HEK293 (cell line): Measurements from ENCODE around the gene STYK1.

Experiments used
- CTCF ChIA-PET: fragments of 350-600 bp; formaldehyde crosslinking; extraction: SDS; loops from one replicate; lab custom pipeline; 2021; ENCODE audit warnings: antibody characterized with exemption; lab: Yijun Ruan, JAX
- POLR2A ChIA-PET: fragments of 300-600 bp; formaldehyde crosslinking; extraction: SDS; loops from one replicate; lab custom pipeline; 2020; ENCODE audit warnings: antibody characterized with exemption, inconsistent platforms; lab: Yijun Ruan, JAX
- H3K27ac ChIP-seq: fragments of 200-500 bp; sonication (Bioruptor generic); 2 replicates; pipeline ENCODE4 v1.5.1; 2014; ENCODE audit warnings: low read depth, low read length, control low read depth, inconsistent platforms; ENCODE audit errors: extremely low read depth
- H3K36me3 ChIP-seq, 2 experiments: fragments of 200-500 bp in 1 of 2; sonication (Bioruptor generic) in 1 of 2; 1 replicate in 1 of 2; 2 replicates in 1 of 2; pipeline ENCODE4 v1.5.1; 2014 to 2017; ENCODE audit warnings: inconsistent platforms in 2 of 2, low read length in 2 of 2; ENCODE audit not compliant: control insufficient read depth in 2 of 2, insufficient read depth in 1 of 2
- H3K4me1 ChIP-seq: fragments of 200-500 bp; sonication (Bioruptor generic); 2 replicates; pipeline ENCODE4 v1.5.1; 2014; ENCODE audit warnings: mild to moderate bottlenecking, low read length, inconsistent platforms; ENCODE audit not compliant: control insufficient read depth, insufficient read depth
- H3K4me3 ChIP-seq: 2 replicates; pipeline ENCODE4 v1.5.1; 2011; ENCODE audit warnings: low read depth, mild to moderate bottlenecking, control low read depth, low read length, moderate library complexity
- H3K9me3 ChIP-seq: fragments of 200-500 bp; sonication (Bioruptor generic); 2 replicates; pipeline ENCODE4 v1.5.1; 2014; ENCODE audit warnings: low read depth, low read length, inconsistent platforms; ENCODE audit not compliant: control insufficient read depth, insufficient read depth
- MEIS1 ChIP-seq: sonication (generic); formaldehyde crosslinking; IDR thresholded peaks from 2 replicates; pipeline ENCODE4 v1.8.1; 2022; ENCODE audit warnings: missing genetic modification reagents, mild to moderate bottlenecking, borderline replicate concordance
- OVOL3 ChIP-seq: fragments of 450-650 bp; formaldehyde crosslinking; IDR thresholded peaks from 2 replicates; pipeline ENCODE4 v1.5.1; 2016; ENCODE audit warnings: missing biosample characterization, missing genetic modification characterization
- TCF7L2 ChIP-seq: IDR thresholded peaks from 2 replicates; pipeline ENCODE4 v1.6.1; 2011; ENCODE audit warnings: low read depth, mild to moderate bottlenecking, inconsistent platforms, low read length, moderate library complexity, borderline replicate concordance
- ZBTB17 ChIP-seq: fragments of 450-650 bp; formaldehyde crosslinking; IDR thresholded peaks from 2 replicates; pipeline ENCODE4 v1.5.1; 2016; ENCODE audit warnings: missing biosample characterization, missing genetic modification characterization
- ZFP37 ChIP-seq: fragments of 450-650 bp; formaldehyde crosslinking; IDR thresholded peaks from 2 replicates; pipeline ENCODE4 v1.5.1; 2016; ENCODE audit warnings: missing biosample characterization, missing genetic modification characterization
- ZNF114 ChIP-seq: fragments of 450-650 bp; formaldehyde crosslinking; IDR thresholded peaks from 2 replicates; pipeline ENCODE4 v1.5.0; 2017; ENCODE audit warnings: missing biosample characterization, missing genetic modification characterization
- ZNF121 ChIP-seq: fragments of 450-650 bp; formaldehyde crosslinking; IDR thresholded peaks from 2 replicates; pipeline ENCODE4 v1.5.1; 2016; ENCODE audit warnings: missing biosample characterization, missing genetic modification characterization
- ZNF16 ChIP-seq: fragments of 450-650 bp; formaldehyde crosslinking; IDR thresholded peaks from 2 replicates; pipeline ENCODE4 v1.5.1; 2016; ENCODE audit warnings: low read depth, missing biosample characterization, missing genetic modification characterization
- ZNF302 ChIP-seq: fragments of 450-650 bp; formaldehyde crosslinking; IDR thresholded peaks from 2 replicates; pipeline ENCODE4 v1.5.1; 2016; ENCODE audit warnings: missing biosample characterization, missing genetic modification characterization, low read depth
- ZNF335 ChIP-seq: fragments of 450-650 bp; formaldehyde crosslinking; conservative IDR thresholded peaks from 2 replicates; pipeline ENCODE4 v1.5.1; 2016; ENCODE audit warnings: missing biosample characterization, missing genetic modification characterization
- ZNF391 ChIP-seq: fragments of 450-650 bp; formaldehyde crosslinking; IDR thresholded peaks from 2 replicates; pipeline ENCODE4 v1.5.1; 2016; ENCODE audit warnings: low read depth, missing biosample characterization, missing genetic modification characterization, borderline replicate concordance
- ZNF501 ChIP-seq: fragments of 450-650 bp; formaldehyde crosslinking; IDR thresholded peaks from 2 replicates; pipeline ENCODE4 v1.5.1; 2016; ENCODE audit warnings: missing biosample characterization, missing genetic modification characterization
- ZNF623 ChIP-seq: fragments of 450-650 bp; formaldehyde crosslinking; IDR thresholded peaks from 2 replicates; pipeline ENCODE4 v1.5.1; 2016; ENCODE audit warnings: missing biosample characterization, missing genetic modification characterization
- ZNF670 ChIP-seq: fragments of 450-650 bp; formaldehyde crosslinking; IDR thresholded peaks from 2 replicates; pipeline ENCODE4 v1.5.1; 2016; ENCODE audit warnings: missing biosample characterization, missing genetic modification characterization, low read depth
- ZNF677 ChIP-seq: fragments of 450-650 bp; IDR thresholded peaks from 2 replicates; pipeline ENCODE4 v1.5.0; 2018; ENCODE audit warnings: missing biosample characterization, mild to moderate bottlenecking, missing genetic modification characterization, moderate library complexity
- ZNF701 ChIP-seq: fragments of 450-650 bp; formaldehyde crosslinking; IDR thresholded peaks from 2 replicates; pipeline ENCODE4 v1.5.1; 2016; ENCODE audit warnings: missing biosample characterization, missing genetic modification characterization
- ZNF747 ChIP-seq: fragments of 450-650 bp; formaldehyde crosslinking; IDR thresholded peaks from 2 replicates; pipeline ENCODE4 v1.5.1; 2016; ENCODE audit warnings: missing biosample characterization, missing genetic modification characterization
- ZNF785 ChIP-seq: fragments of 450-650 bp; formaldehyde crosslinking; IDR thresholded peaks from 2 replicates; pipeline ENCODE4 v1.5.1; 2016; ENCODE audit warnings: missing biosample characterization, missing genetic modification characterization
- ZNF792 ChIP-seq: fragments of 450-650 bp; formaldehyde crosslinking; IDR thresholded peaks from 2 replicates; pipeline ENCODE4 v1.5.1; 2016; ENCODE audit warnings: missing biosample characterization, missing genetic modification characterization
- TF ChIP-seq, protein P1 (sequence below): fragments of 450-650 bp; formaldehyde crosslinking; IDR thresholded peaks from 2 replicates; pipeline ENCODE4; 2016; ENCODE audit warnings: missing biosample characterization, missing genetic modification characterization
- TF ChIP-seq, protein P2 (sequence below): fragments of 450-650 bp; formaldehyde crosslinking; IDR thresholded peaks from 2 replicates; pipeline ENCODE4 v1.5.1; 2016; ENCODE audit warnings: missing biosample characterization, missing genetic modification characterization
- TF ChIP-seq, protein P3 (sequence below): sonication (generic); formaldehyde crosslinking; IDR thresholded peaks from 2 replicates; pipeline ENCODE4 v1.8.1; 2022; ENCODE audit warnings: mild to moderate bottlenecking, moderate library complexity, missing genetic modification reagents
- TF ChIP-seq, protein P4 (sequence below): fragments of 450-650 bp; formaldehyde crosslinking; IDR thresholded peaks from 2 replicates; pipeline ENCODE4 v1.5.1; 2016; ENCODE audit warnings: missing biosample characterization, missing genetic modification characterization

STYK1 gene

DNA sequence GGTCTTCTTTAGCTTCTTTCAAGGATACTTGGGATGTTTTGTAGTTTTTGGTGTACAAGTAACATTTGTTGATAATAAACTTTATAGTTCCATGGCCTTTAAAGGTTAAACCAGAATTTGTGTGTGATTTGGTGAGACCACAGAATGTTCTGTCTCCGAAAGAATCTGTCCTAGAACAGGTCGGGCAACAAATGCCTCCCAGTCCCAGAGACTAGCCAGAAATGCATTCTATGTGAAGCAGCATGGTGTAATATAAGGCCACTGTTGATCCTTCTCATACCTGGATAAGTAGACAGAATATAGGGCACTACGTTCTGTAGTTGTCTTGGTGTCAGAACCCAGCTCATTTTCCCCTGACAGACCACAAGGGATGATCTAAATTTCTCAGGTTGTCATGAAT lies 10.0 kb downstream of the STYK1 start:
- H3K27ac ChIP-seq = no peak overlapping the region
- CTCF ChIA-PET = no interaction called here
- no peak overlapping the region for H3K4me3 ChIP-seq
- TF ChIP-seq, protein P1, sequence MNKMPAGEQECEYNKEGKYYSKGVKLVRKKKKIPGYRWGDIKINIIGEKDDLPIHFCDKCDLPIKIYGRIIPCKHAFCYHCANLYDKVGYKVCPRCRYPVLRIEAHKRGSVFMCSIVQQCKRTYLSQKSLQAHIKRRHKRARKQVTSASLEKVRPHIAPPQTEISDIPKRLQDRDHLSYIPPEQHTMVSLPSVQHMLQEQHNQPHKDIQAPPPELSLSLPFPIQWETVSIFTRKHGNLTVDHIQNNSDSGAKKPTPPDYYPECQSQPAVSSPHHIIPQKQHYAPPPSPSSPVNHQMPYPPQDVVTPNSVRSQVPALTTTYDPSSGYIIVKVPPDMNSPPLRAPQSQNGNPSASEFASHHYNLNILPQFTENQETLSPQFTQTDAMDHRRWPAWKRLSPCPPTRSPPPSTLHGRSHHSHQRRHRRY (tag by site-specific recombination) = no peak
- TF ChIP-seq ZNF391 (no peak), ZBTB17 (no peak), ZNF701 (tag by site-specific recombination) (no peak), ZNF792 (tag by site-specific recombination) (no peak)
- POLR2A ChIA-PET = no interaction called here
- no peaks in the 10 kb centered on the region for H3K9me3 ChIP-seq
- no peaks in the 10 kb centered on the region for H3K36me3 ChIP-seq
- H3K4me1 ChIP-seq = no peaks in the 10 kb centered on the region

DNA sequence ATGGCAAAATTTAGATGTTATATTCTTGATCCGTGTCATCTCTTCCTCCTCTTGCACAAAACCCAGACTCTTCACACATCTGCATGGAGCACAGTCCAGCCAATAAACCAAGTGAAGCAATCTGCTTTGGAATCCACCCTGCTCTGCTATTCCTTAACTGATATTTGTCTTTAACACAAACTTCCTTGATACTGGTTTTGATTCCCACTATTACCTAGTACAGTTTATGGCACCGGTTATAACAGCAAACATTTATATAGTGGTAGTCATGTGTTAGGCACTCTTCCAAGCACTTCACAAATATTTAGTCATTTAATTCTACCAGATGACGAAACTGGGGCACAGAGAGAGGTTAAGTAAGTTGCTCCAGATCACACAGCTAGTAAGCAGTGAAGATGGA lies 12.5 kb downstream of the STYK1 start:
- H3K4me3 ChIP-seq = no peak overlapping the region
- ChIA-PET POLR2A (no interaction called here), CTCF (interaction anchor here (0.6 kb wide), 1 partner anchor 536 kb away, joined by 3 read pairs; no protein-coding TSS in a partner anchor)
- H3K27ac ChIP-seq = no peak overlapping the region
- TF ChIP-seq ZNF335 (tag by site-specific recombination) = no peak
- TF ChIP-seq, protein P2, sequence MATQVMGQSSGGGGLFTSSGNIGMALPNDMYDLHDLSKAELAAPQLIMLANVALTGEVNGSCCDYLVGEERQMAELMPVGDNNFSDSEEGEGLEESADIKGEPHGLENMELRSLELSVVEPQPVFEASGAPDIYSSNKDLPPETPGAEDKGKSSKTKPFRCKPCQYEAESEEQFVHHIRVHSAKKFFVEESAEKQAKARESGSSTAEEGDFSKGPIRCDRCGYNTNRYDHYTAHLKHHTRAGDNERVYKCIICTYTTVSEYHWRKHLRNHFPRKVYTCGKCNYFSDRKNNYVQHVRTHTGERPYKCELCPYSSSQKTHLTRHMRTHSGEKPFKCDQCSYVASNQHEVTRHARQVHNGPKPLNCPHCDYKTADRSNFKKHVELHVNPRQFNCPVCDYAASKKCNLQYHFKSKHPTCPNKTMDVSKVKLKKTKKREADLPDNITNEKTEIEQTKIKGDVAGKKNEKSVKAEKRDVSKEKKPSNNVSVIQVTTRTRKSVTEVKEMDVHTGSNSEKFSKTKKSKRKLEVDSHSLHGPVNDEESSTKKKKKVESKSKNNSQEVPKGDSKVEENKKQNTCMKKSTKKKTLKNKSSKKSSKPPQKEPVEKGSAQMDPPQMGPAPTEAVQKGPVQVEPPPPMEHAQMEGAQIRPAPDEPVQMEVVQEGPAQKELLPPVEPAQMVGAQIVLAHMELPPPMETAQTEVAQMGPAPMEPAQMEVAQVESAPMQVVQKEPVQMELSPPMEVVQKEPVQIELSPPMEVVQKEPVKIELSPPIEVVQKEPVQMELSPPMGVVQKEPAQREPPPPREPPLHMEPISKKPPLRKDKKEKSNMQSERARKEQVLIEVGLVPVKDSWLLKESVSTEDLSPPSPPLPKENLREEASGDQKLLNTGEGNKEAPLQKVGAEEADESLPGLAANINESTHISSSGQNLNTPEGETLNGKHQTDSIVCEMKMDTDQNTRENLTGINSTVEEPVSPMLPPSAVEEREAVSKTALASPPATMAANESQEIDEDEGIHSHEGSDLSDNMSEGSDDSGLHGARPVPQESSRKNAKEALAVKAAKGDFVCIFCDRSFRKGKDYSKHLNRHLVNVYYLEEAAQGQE (tag by site-specific recombination) = no peak
- TF ChIP-seq TCF7L2 = no peak
- TF ChIP-seq ZNF114 = no peak
- H3K36me3 ChIP-seq = no peaks in the 10 kb centered on the region
- H3K4me1 ChIP-seq = no peaks in the 10 kb centered on the region
- no peaks in the 10 kb centered on the region for H3K9me3 ChIP-seq

DNA sequence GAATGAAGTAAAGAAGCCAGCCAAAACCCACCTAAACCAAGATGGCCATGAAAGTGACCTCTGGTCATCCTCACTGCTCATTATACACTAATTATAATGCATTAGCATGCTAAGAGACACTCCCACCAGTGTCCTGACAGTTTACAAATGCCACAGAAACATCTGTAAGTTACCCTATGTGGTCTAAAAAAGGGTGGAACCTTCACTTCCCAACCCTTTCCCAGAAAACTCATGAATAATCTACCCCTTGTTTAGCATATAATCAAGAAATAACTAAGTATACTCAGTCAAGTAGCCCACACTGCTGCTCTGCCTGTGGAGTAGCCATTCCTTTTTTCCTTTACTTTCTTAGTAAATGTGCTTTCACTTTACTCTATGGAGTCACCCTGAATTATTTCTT lies 19.8 kb downstream of the STYK1 start:
- H3K9me3 ChIP-seq = no peaks in the 10 kb centered on the region
- H3K4me3 ChIP-seq = no peak overlapping the region
- ChIA-PET CTCF (no interaction called here), POLR2A (no interaction called here)
- H3K4me1 ChIP-seq = 0 out of 2 replicates have a peak, but pooled peaks cover 2% of the 10 kb centered on the region
- no peaks in the 10 kb centered on the region for H3K36me3 ChIP-seq
- no peak overlapping the region for H3K27ac ChIP-seq
- TF ChIP-seq ZNF16 = no peak
- TF ChIP-seq, protein P3, sequence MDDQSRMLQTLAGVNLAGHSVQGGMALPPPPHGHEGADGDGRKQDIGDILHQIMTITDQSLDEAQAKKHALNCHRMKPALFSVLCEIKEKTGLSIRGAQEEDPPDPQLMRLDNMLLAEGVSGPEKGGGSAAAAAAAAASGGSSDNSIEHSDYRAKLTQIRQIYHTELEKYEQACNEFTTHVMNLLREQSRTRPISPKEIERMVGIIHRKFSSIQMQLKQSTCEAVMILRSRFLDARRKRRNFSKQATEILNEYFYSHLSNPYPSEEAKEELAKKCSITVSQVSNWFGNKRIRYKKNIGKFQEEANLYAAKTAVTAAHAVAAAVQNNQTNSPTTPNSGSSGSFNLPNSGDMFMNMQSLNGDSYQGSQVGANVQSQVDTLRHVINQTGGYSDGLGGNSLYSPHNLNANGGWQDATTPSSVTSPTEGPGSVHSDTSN = no peak
- TF ChIP-seq ZNF501 (tag by site-specific recombination) = no peak
- TF ChIP-seq ZNF677 (tag by site-specific recombination) = no peak
- no peak for TF ChIP-seq ZNF670 (tag by site-specific recombination)
- TF ChIP-seq ZNF785 = no peak
- TF ChIP-seq, protein P2 (tag by site-specific recombination) = no peak
- TF ChIP-seq ZNF623 (tag by site-specific recombination) = no peak
- no peak for TF ChIP-seq ZFP37 (tag by site-specific recombination)
- no peak for TF ChIP-seq ZNF121 (tag by site-specific recombination)
- no peak for TF ChIP-seq OVOL3
- no peak for TF ChIP-seq MEIS1 (CRISPR knock-in tag)
- TF ChIP-seq ZNF302 (tag by site-specific recombination) = no peak
- no peak for TF ChIP-seq ZNF747 (tag by site-specific recombination)
- TF ChIP-seq, protein P4, sequence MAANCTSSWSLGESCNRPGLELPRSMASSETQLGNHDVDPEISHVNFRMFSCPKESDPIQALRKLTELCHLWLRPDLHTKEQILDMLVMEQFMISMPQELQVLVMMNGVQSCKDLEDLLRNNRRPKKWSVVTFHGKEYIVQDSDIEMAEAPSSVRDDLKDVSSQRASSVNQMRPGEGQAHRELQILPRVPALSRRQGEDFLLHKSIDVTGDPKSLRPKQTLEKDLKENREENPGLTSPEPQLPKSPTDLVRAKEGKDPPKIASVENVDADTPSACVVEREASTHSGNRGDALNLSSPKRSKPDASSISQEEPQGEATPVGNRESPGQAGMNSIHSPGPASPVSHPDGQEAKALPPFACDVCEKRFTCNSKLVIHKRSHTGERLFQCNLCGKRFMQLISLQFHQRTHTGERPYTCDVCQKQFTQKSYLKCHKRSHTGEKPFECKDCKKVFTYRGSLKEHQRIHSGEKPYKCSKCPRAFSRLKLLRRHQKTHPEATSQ = no peak
